Activated naive CD4-positive, alpha-beta T cell treated with anti-CD3 and anti-CD28 coated beads for 36 hours (primary cell): ENCODE results near the gene ATP6V0D1. TPM values are rescaled to one million over a fixed set of nuclear protein-coding genes. Genes with fewer than 3 reads are reported as not detected.

Source experiments
- CTCF ChIA-PET: fragments of 350-600 bp; sonication (Branson Sonifier 250); formaldehyde crosslinking; loops from one replicate; lab custom pipeline; 2021; ENCODE audit warnings: antibody characterized with exemption; lab: Charles Lee
- DNase-seq: peaks from one replicate; pipeline ENCODE4 v3.0.0-alpha.2; 2020
- H3K27ac Mint-ChIP-seq: one replicate; pipeline ENCODE4 v1.8.0; 2021; ENCODE audit warnings: mild to moderate bottlenecking, mixed read lengths
- H3K27me3 Mint-ChIP-seq: one replicate; pipeline ENCODE4 v1.8.0; 2021; ENCODE audit warnings: low read depth, mixed read lengths
- H3K36me3 Mint-ChIP-seq: one replicate; pipeline ENCODE4 v1.8.0; 2021; ENCODE audit warnings: low read depth, mixed read lengths
- H3K4me1 Mint-ChIP-seq: one replicate; pipeline ENCODE4 v1.8.0; 2021; ENCODE audit warnings: low read depth, mixed read lengths
- H3K4me3 Mint-ChIP-seq: one replicate; pipeline ENCODE4 v1.8.0; 2021; ENCODE audit warnings: mild to moderate bottlenecking, moderate library complexity, mixed read lengths
- H3K9me3 Mint-ChIP-seq: one replicate; pipeline ENCODE4 v1.8.0; 2021; ENCODE audit warnings: mixed read lengths
- intact Hi-C: fragments of 100-400 bp; cut with micrococcal nuclease; formaldehyde crosslinking; loops from one replicate; pipeline ENCODE4 v1.15.1; 2023
- total RNA-seq, 2 experiments: library from RNA; stranded (reverse); gene quantifications; one replicate each; pipeline ENCODE4 v1.2.3, GENCODE V29; 2021

Gene ATP6V0D1
- total RNA-seq, 2 experiments from 2014 or later = 11.9 to 15.3 TPM

- no peaks in the 10 kb centered on the region for H3K36me3 Mint-ChIP-seq
- no peaks in the 10 kb centered on the region for H3K9me3 Mint-ChIP-seq
- DNase-seq = no peak
- CTCF ChIA-PET = interaction anchor here (0.8 to 1.3 kb wide), 4 partner anchors 31 to 192 kb away, joined by 3 to 4 read pairs (median 4); no protein-coding TSS in a partner anchor
- no peak overlapping the region for H3K27ac Mint-ChIP-seq
- H3K4me1 Mint-ChIP-seq = peaks cover 7% of the 10 kb centered on the region
- intact Hi-C loops = loop anchor here (10.0 kb wide), 1 partner anchor 242 kb away; the partner anchor contains the start of genes B3GNT9, FBXL8 and TRADD
- H3K4me3 Mint-ChIP-seq = no peak overlapping the region
- H3K27me3 Mint-ChIP-seq = peaks cover 20% of the 10 kb centered on the region
Measured at GRCh38 chr16:67397036-67397801, 83.7 kb downstream of the ATP6V0D1 start.

GRCh38 chr16:67396159-67397035 lies 84.6 kb downstream of the ATP6V0D1 start:
- Mint-ChIP-seq H3K4me1 (peaks cover 7% of the 10 kb centered on the region), H3K36me3 (no peaks in the 10 kb centered on the region), H3K27ac (no peak overlapping the region), H3K4me3 (no peak overlapping the region), H3K9me3 (no peaks in the 10 kb centered on the region), H3K27me3 (peaks cover 20% of the 10 kb centered on the region)
- intact Hi-C loops = loop anchor here (10.0 kb wide), 1 partner anchor 242 kb away; the partner anchor contains the start of genes B3GNT9, FBXL8 and TRADD
- CTCF ChIA-PET = no interaction called here
- DNase-seq = no peak

- intact Hi-C loops = loop anchor here (10.0 kb wide), 1 partner anchor 241 kb away; the partner anchor contains the start of genes B3GNT9, FBXL8 and TRADD
- no peaks in the 10 kb centered on the region for H3K36me3 Mint-ChIP-seq
- CTCF ChIA-PET = interaction anchor here (1.3 kb wide), 1 partner anchor 117 kb away, joined by 6 read pairs; the partner anchor contains the start of gene PLEKHG4
- H3K9me3 Mint-ChIP-seq = no peaks in the 10 kb centered on the region
- peaks cover 7% of the 10 kb centered on the region for H3K4me1 Mint-ChIP-seq
- no peak overlapping the region for H3K27ac Mint-ChIP-seq
- H3K4me3 Mint-ChIP-seq = no peak overlapping the region
- H3K27me3 Mint-ChIP-seq = peaks cover 20% of the 10 kb centered on the region
- no peak for DNase-seq
Measured at GRCh38 chr16:67395458-67396158, 85.3 kb downstream of the ATP6V0D1 start.

GRCh38 chr16:67395105-67395457 lies 85.9 kb downstream of the ATP6V0D1 start:
- H3K36me3 Mint-ChIP-seq = no peaks in the 10 kb centered on the region
- CTCF ChIA-PET = interaction anchor here (0.5 to 1.3 kb wide), 2 partner anchors 117 to 127 kb away, joined by 3 to 6 read pairs; partner anchors contain the start of gene PLEKHG4
- intact Hi-C loops = loop anchor here (10.0 kb wide), 1 partner anchor 240 kb away; the partner anchor contains the start of genes B3GNT9, FBXL8 and TRADD

GRCh38 chr16:67394155-67395104 lies 86.5 kb downstream of the ATP6V0D1 start:
- CTCF ChIA-PET = interaction anchor here (0.5 to 1.8 kb wide), 7 partner anchors 13 to 126 kb away, joined by 3 to 6 read pairs (median 3); partner anchors contain the start of gene PLEKHG4
- intact Hi-C loops = loop anchor here (10.0 kb wide), 1 partner anchor 240 kb away; the partner anchor contains the start of genes B3GNT9, FBXL8 and TRADD
- H3K36me3 Mint-ChIP-seq = no peaks in the 10 kb centered on the region
- DNase-seq = no peak
- no peaks in the 10 kb centered on the region for H3K9me3 Mint-ChIP-seq
- H3K27me3 Mint-ChIP-seq = peaks cover 20% of the 10 kb centered on the region
- no peak overlapping the region for H3K27ac Mint-ChIP-seq
- peak overlapping the region; percentile 15 for H3K4me3 Mint-ChIP-seq
- H3K4me1 Mint-ChIP-seq = peaks cover 7% of the 10 kb centered on the region

More at GRCh38 chr16:67395105-67395457, 85.9 kb downstream of the ATP6V0D1 start:
- no peak for DNase-seq
- Mint-ChIP-seq H3K27me3 (peaks cover 20% of the 10 kb centered on the region), H3K4me3 (no peak overlapping the region), H3K27ac (no peak overlapping the region), H3K9me3 (no peaks in the 10 kb centered on the region), H3K4me1 (peaks cover 7% of the 10 kb centered on the region)

GRCh38 chr16:67393788-67394154 lies 87.2 kb downstream of the ATP6V0D1 start:
- H3K27me3 Mint-ChIP-seq = peaks cover 20% of the 10 kb centered on the region
- DNase-seq = no peak
- no peaks in the 10 kb centered on the region for H3K9me3 Mint-ChIP-seq
- H3K4me3 Mint-ChIP-seq = peak overlapping the region; percentile 15
- no peaks in the 10 kb centered on the region for H3K36me3 Mint-ChIP-seq
- no peak overlapping the region for H3K27ac Mint-ChIP-seq
- CTCF ChIA-PET = interaction anchor here (1.0 to 1.8 kb wide), 5 partner anchors 13 to 116 kb away, joined by 3 to 6 read pairs (median 3); no protein-coding TSS in a partner anchor
- H3K4me1 Mint-ChIP-seq = peaks cover 7% of the 10 kb centered on the region
- intact Hi-C loops = loop anchor here (1.0 to 10.0 kb wide), 2 partner anchors 239 to 375 kb away; partner anchors contain the start of genes B3GNT9, FBXL8 and TRADD

- Mint-ChIP-seq H3K4me3 (peak within 1 kb of the TSS; percentile 15), H3K27me3 (peaks cover 20% of the 10 kb centered on the region), H3K4me1 (peaks cover 7% of the 10 kb centered on the region), H3K9me3 (no peaks in the 10 kb centered on the region), H3K36me3 (no peaks in the 10 kb centered on the region), H3K27ac (no peak within 1 kb of the TSS)
- peak; percentile 47 for DNase-seq
- CTCF ChIA-PET = interaction anchor here (0.6 to 1.8 kb wide), 6 partner anchors 13 to 132 kb away, joined by 3 to 6 read pairs (median 3); no protein-coding TSS in a partner anchor
- intact Hi-C loops = loop anchor here (1.0 to 10.0 kb wide), 2 partner anchors 238 to 375 kb away; partner anchors contain the start of genes B3GNT9, FBXL8 and TRADD
Measured at GRCh38 chr16:67393111-67393787, 87.7 kb downstream of the ATP6V0D1 start, which contains the start of gene TPPP3. TSS of gene TPPP3 (minus strand) at chr16:67393498. CDS start at chr16:67391111, 2,387 bp downstream.

- intact Hi-C loops = loop anchor here (1.0 to 10.0 kb wide), 2 partner anchors 238 to 374 kb away; partner anchors contain the start of genes B3GNT9, FBXL8 and TRADD
- Mint-ChIP-seq H3K27ac (no peak overlapping the region), H3K4me3 (no peak overlapping the region), H3K36me3 (no peaks in the 10 kb centered on the region), H3K9me3 (no peaks in the 10 kb centered on the region), H3K4me1 (peaks cover 7% of the 10 kb centered on the region), H3K27me3 (peaks cover 20% of the 10 kb centered on the region)
- CTCF ChIA-PET = interaction anchor here (0.6 to 1.8 kb wide), 4 partner anchors 15 to 131 kb away, joined by 3 to 5 read pairs (median 4); no protein-coding TSS in a partner anchor
- no peak for DNase-seq
Measured at GRCh38 chr16:67392301-67393059, 88.5 kb downstream of the ATP6V0D1 start.

- no peak overlapping the region for H3K4me3 Mint-ChIP-seq
- CTCF ChIA-PET = interaction anchor here (0.6 kb wide), 2 partner anchors 10 to 19 kb away, joined by 3 to 5 read pairs; no protein-coding TSS in a partner anchor
- intact Hi-C loops = loop anchor here (10.0 kb wide), 1 partner anchor 237 kb away; the partner anchor contains the start of genes B3GNT9, FBXL8 and TRADD
- H3K36me3 Mint-ChIP-seq = no peaks in the 10 kb centered on the region
- peaks cover 20% of the 10 kb centered on the region for H3K27me3 Mint-ChIP-seq
- H3K9me3 Mint-ChIP-seq = no peaks in the 10 kb centered on the region
- no peak overlapping the region for H3K27ac Mint-ChIP-seq
- no peak for DNase-seq
- H3K4me1 Mint-ChIP-seq = peaks cover 7% of the 10 kb centered on the region
Measured at GRCh38 chr16:67391424-67392300, 89.3 kb downstream of the ATP6V0D1 start.
